ENCODE measurements around the gene PHKG1.
"Not testable (repeated sequence)": the region's sequence is repeated elsewhere in the genome, so short reads cannot be mapped to it uniquely, and the experiment has no call there.

The PHKG1 gene

DNA sequence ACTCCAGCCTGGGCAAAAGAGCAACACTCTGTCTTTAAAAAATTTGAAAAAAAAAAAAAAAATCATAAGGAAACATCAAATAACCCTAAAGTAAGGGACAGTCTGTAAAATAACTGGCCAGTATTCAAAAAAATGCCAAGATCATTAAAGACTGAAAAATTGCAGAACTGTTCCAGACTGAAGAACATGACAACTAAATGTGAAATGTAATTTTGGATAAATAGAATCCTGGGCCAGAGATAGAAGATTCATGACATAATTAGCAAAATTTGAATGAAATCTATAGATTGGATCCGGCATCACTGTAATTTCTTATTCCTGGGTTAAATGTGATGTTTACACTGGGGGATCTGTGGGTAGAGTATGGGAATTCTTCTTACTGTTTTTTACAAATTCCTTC, 44.5 kb downstream of the PHKG1 start:
- H3K4me1 ChIP-seq (ENCODE audit: low read length): peaks cover 15% of the 10 kb centered on the region
- H3K9ac ChIP-seq (ENCODE audit: low read length): no peak overlapping the region

DNA sequence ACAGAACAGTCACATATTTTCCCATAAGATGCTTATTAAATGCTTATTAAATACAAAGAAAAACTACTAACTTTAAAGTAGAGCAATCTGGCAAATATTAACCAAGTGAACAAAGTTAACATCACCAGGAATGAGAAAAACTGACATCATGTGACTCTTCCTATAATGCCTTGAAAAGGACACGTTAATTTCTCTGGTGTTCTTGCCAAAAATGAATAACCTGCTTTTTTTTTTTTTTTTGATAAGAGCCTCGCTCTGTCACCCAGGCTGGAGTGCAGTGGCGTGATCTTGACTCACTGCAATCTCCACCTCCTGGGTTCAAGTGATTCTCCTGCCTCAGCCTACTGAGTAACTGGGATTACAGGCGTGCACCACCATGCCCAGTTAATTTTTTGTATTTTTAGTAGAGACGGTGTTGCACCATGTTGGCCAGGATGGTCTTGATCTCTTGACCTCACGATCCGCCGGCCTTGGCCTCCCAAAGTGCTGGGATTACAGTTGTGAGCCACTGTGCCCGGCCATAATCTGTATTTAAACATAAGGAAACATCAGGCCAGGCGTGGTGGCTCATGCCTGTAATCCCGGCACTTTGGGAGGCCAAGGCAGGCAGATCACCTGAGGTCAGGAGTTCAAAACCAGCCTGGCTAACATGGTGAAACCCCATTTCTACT, 45.2 kb downstream of the PHKG1 start:
- not testable (repeated sequence) for H3K9me3 ChIP-seq (ENCODE audit: insufficient read depth, low read length); H3K27ac ChIP-seq (ENCODE audit: low read length); H3K9ac ChIP-seq (ENCODE audit: low read length); H2AFZ ChIP-seq (ENCODE audit: low read depth, low read length); H3K4me2 ChIP-seq (ENCODE audit: low read length); H3K4me3 ChIP-seq (ENCODE audit: low read length); H3K36me3 ChIP-seq (replicated peaks; ENCODE audit: low read depth, low read length); H4K20me1 ChIP-seq (ENCODE audit: insufficient read depth, low read length); H3K27me3 ChIP-seq (ENCODE audit: low read depth, low read length); H3K4me1 ChIP-seq (ENCODE audit: low read length)
- H3K79me2 ChIP-seq (ENCODE audit: low read length): peaks cover 32% of the 10 kb centered on the region

More for the DNA sequence above, 44.5 kb downstream of the PHKG1 start:
- Histone ChIP-seq H4K20me1 (ENCODE audit: insufficient read depth, low read length) (no peaks in the 10 kb centered on the region), H3K4me3 (ENCODE audit: low read length) (no peak overlapping the region), H2AFZ (ENCODE audit: low read depth, low read length) (no peak overlapping the region), H3K9me3 (ENCODE audit: insufficient read depth, low read length) (no peaks in the 10 kb centered on the region), H3K79me2 (ENCODE audit: low read length) (peaks cover 38% of the 10 kb centered on the region), H3K27me3 (ENCODE audit: low read depth, low read length) (no peaks in the 10 kb centered on the region), H3K4me2 (ENCODE audit: low read length) (no peak overlapping the region), H3K36me3 (replicated peaks; ENCODE audit: low read depth, low read length) (peaks cover 5% of the 10 kb centered on the region), H3K27ac (ENCODE audit: low read length) (no peak overlapping the region)
- TF ChIP-seq, protein P1, sequence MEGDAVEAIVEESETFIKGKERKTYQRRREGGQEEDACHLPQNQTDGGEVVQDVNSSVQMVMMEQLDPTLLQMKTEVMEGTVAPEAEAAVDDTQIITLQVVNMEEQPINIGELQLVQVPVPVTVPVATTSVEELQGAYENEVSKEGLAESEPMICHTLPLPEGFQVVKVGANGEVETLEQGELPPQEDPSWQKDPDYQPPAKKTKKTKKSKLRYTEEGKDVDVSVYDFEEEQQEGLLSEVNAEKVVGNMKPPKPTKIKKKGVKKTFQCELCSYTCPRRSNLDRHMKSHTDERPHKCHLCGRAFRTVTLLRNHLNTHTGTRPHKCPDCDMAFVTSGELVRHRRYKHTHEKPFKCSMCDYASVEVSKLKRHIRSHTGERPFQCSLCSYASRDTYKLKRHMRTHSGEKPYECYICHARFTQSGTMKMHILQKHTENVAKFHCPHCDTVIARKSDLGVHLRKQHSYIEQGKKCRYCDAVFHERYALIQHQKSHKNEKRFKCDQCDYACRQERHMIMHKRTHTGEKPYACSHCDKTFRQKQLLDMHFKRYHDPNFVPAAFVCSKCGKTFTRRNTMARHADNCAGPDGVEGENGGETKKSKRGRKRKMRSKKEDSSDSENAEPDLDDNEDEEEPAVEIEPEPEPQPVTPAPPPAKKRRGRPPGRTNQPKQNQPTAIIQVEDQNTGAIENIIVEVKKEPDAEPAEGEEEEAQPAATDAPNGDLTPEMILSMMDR (IDR thresholded peaks at IDR 0.05; ENCODE audit: low read depth, low read length): no peak
- TF ChIP-seq EZH2phosphoT487 (IDR thresholded peaks at IDR 0.05; ENCODE audit: low read depth): no peak

DNA sequence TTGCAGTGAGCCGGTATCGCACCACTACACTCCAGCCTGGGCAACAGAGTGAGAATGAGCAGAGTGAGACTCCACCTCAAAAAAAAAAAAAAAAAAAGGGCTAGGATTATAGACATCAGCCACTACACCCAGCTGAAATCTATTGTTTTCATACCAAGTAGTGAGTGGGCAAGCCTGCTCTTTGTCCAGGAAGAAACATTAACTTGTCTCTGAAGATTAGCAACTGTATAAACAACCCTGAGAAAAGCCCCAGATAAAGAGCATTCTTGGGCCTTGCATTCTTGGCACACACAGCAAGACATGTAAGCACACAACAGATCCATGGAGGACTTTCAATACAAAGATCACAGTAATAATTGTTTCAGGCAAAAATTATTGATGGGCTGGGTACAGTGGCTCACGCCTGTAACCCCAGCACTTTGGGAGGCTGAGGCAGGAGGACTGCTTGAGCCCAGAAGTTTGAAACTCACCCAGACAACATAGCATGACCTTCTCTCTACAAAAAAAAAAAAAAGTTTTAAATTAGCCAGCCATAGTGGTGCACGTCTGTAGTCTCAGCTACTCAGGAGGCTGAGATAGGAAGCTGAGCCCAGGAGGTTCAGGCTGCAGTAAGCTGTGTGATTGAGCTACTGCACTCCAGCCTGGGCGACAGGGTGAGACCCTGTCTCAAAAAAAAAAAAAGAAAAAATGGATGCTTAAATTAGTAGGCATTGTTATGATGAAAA, 45.9 kb downstream of the PHKG1 start:
- peaks cover 25% of the 10 kb centered on the region for H3K79me2 ChIP-seq (ENCODE audit: low read length)
- no peaks in the 10 kb centered on the region for H3K27me3 ChIP-seq (ENCODE audit: low read depth, low read length)
- TF ChIP-seq, protein P1 (IDR thresholded peaks at IDR 0.05; ENCODE audit: low read depth, low read length): no peak
- TF ChIP-seq EZH2phosphoT487 (IDR thresholded peaks at IDR 0.05; ENCODE audit: low read depth): no peak
- H2AFZ ChIP-seq (ENCODE audit: low read depth, low read length): no peak overlapping the region
- no peaks in the 10 kb centered on the region for H3K9me3 ChIP-seq (ENCODE audit: insufficient read depth, low read length)
- H3K4me1 ChIP-seq (ENCODE audit: low read length): peaks cover 9% of the 10 kb centered on the region
- H3K36me3 ChIP-seq (replicated peaks; ENCODE audit: low read depth, low read length): no peaks in the 10 kb centered on the region
- H3K4me2 ChIP-seq (ENCODE audit: low read length): no peak overlapping the region
- no peaks in the 10 kb centered on the region for H4K20me1 ChIP-seq (ENCODE audit: insufficient read depth, low read length)
- no peak overlapping the region for H3K27ac ChIP-seq (ENCODE audit: low read length)
- no peak overlapping the region for H3K9ac ChIP-seq (ENCODE audit: low read length)
- H3K4me3 ChIP-seq (ENCODE audit: low read length): no peak overlapping the region

DNA sequence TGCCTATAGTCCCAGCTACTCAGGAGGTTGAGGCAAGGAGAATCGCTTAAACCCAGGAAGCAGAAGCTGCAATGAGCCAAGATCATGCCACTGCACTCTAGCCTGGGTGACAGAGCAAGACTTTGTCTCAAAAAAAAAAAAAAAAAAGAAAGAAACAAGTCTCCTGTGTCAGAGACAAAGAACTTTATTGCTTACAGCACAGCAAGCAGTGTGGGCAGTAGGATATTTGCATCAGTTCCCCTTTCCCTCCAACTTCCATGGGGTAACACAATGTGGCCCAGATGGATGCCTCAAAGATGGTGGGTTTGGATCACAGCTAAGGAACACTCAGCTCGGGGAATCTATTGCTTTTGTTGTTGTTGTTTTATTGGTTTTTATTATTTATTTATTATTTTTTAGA, 47.0 kb downstream of the PHKG1 start:
- not testable (repeated sequence) for H3K4me1 ChIP-seq (ENCODE audit: low read length); H4K20me1 ChIP-seq (ENCODE audit: insufficient read depth, low read length); H3K9ac ChIP-seq (ENCODE audit: low read length); H3K27ac ChIP-seq (ENCODE audit: low read length); H3K4me2 ChIP-seq (ENCODE audit: low read length); H3K36me3 ChIP-seq (replicated peaks; ENCODE audit: low read depth, low read length); H3K27me3 ChIP-seq (ENCODE audit: low read depth, low read length); H3K4me3 ChIP-seq (ENCODE audit: low read length); H3K9me3 ChIP-seq (ENCODE audit: insufficient read depth, low read length); H2AFZ ChIP-seq (ENCODE audit: low read depth, low read length)
- peaks cover 15% of the 10 kb centered on the region for H3K79me2 ChIP-seq (ENCODE audit: low read length)

DNA sequence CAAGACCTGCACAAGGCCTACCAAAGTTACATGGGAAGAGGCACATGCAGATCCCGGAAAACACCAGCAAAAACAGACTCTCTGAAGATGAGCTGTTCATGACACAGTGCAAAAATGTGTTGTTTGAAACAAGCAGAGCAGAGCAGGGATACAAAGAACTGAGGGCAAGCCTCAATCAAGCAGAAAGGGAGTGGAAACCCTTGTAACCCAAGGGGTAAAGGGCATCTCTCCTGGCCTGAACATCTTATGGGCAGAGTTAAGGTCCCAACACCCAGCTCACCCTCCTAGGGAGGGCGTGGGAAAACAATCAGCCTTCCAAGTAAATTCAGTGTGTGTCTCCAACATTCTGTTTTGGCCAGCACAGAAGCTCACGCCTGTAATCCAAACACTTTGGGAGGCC, 52.0 kb downstream of the PHKG1 start:
- no peaks in the 10 kb centered on the region for H4K20me1 ChIP-seq (ENCODE audit: insufficient read depth, low read length)
- no peaks in the 10 kb centered on the region for H3K4me1 ChIP-seq (ENCODE audit: low read length)
- no peak overlapping the region for H3K27ac ChIP-seq (ENCODE audit: low read length)
- H3K4me3 ChIP-seq (ENCODE audit: low read length): no peak overlapping the region
- no peaks in the 10 kb centered on the region for H3K27me3 ChIP-seq (ENCODE audit: low read depth, low read length)
- no peak overlapping the region for H3K9ac ChIP-seq (ENCODE audit: low read length)
- no peak overlapping the region for H2AFZ ChIP-seq (ENCODE audit: low read depth, low read length)
- no peak overlapping the region for H3K4me2 ChIP-seq (ENCODE audit: low read length)
- TF ChIP-seq EZH2phosphoT487 (IDR thresholded peaks at IDR 0.05; ENCODE audit: low read depth): no peak
- TF ChIP-seq, protein P1 (IDR thresholded peaks at IDR 0.05; ENCODE audit: low read depth, low read length): no peak
- H3K9me3 ChIP-seq (ENCODE audit: insufficient read depth, low read length): no peaks in the 10 kb centered on the region
- H3K36me3 ChIP-seq (replicated peaks; ENCODE audit: low read depth, low read length): no peaks in the 10 kb centered on the region
- H3K79me2 ChIP-seq (ENCODE audit: low read length): no peaks in the 10 kb centered on the region
